C4-2B (cell line): ENCODE data around the gene TSR1.

Source experiments
- ZFX ChIP-seq: fragments of 450-650 bp; IDR thresholded peaks from 2 replicates; pipeline ENCODE4 v1.6.1; 2017
- TF ChIP-seq, protein P1 (sequence below): fragments of 450-650 bp; conservative IDR thresholded peaks from 2 replicates; pipeline ENCODE4 v1.5.1; 2017; ENCODE audit warnings: mild to moderate bottlenecking

- TF ChIP-seq, protein P1, sequence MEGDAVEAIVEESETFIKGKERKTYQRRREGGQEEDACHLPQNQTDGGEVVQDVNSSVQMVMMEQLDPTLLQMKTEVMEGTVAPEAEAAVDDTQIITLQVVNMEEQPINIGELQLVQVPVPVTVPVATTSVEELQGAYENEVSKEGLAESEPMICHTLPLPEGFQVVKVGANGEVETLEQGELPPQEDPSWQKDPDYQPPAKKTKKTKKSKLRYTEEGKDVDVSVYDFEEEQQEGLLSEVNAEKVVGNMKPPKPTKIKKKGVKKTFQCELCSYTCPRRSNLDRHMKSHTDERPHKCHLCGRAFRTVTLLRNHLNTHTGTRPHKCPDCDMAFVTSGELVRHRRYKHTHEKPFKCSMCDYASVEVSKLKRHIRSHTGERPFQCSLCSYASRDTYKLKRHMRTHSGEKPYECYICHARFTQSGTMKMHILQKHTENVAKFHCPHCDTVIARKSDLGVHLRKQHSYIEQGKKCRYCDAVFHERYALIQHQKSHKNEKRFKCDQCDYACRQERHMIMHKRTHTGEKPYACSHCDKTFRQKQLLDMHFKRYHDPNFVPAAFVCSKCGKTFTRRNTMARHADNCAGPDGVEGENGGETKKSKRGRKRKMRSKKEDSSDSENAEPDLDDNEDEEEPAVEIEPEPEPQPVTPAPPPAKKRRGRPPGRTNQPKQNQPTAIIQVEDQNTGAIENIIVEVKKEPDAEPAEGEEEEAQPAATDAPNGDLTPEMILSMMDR: no peak
- no peak for TF ChIP-seq ZFX
Measured at GRCh38 chr17:2335726-2336214, 487 bp downstream of the TSR1 start.
